HG03097 (cell line): ENCODE measurements around the gene PRKRIP1.

Experiments
- ATAC-seq: cut with Tn5 transposase; IDR thresholded peaks from one replicate; pipeline ENCODE4 v1.9.1; 2021; ENCODE audit not compliant: unreplicated experiment, low FRiP score

PRKRIP1 gene

GRCh38 chr7:102429141-102429899 lies 33.2 kb downstream of the PRKRIP1 start:
- no peak for ATAC-seq

GRCh38 chr7:102431617-102432298 lies 35.6 kb downstream of the PRKRIP1 start:
- no peak for ATAC-seq

- peak; percentile 20 for ATAC-seq
These were observed 36.5 kb downstream of the PRKRIP1 start for GRCh38 chr7:102432442-102433218.

GRCh38 chr7:102433219-102434038 lies 37.3 kb downstream of the PRKRIP1 start, which contains the start of gene ORAI2:
Gene ORAI2, plus strand, starts transcription at chr7:102433575. Its CDS starts 5,382 bp downstream, at chr7:102438957.
- peak; percentile 51 for ATAC-seq

- ATAC-seq, result no peak
These were observed 37.9 kb downstream of the PRKRIP1 start for GRCh38 chr7:102434039-102434486.

GRCh38 chr7:102436118-102436517 lies 40.0 kb downstream of the PRKRIP1 start:
- ATAC-seq, result no peak

- ATAC-seq, result no peak
These were observed 44.0 kb downstream of the PRKRIP1 start for GRCh38 chr7:102439963-102440795.

GRCh38 chr7:102444961-102445673 lies 49.0 kb downstream of the PRKRIP1 start:
- ATAC-seq, result no peak

GRCh38 chr7:102445674-102446071 lies 49.5 kb downstream of the PRKRIP1 start:
- ATAC-seq, result no peak

GRCh38 chr7:102446387-102447156 lies 50.4 kb downstream of the PRKRIP1 start:
- ATAC-seq, result no peak

- ATAC-seq, result no peak
These were observed 51.1 kb downstream of the PRKRIP1 start for GRCh38 chr7:102447311-102447710.

- no peak for ATAC-seq
These were observed 53.0 kb downstream of the PRKRIP1 start for GRCh38 chr7:102449136-102449535.

GRCh38 chr7:102450242-102450641 lies 54.1 kb downstream of the PRKRIP1 start:
- ATAC-seq, result no peak

- ATAC-seq, result no peak
These were observed 55.4 kb downstream of the PRKRIP1 start for GRCh38 chr7:102451371-102452054.

GRCh38 chr7:102452451-102452850 lies 56.3 kb downstream of the PRKRIP1 start:
- ATAC-seq, result no peak

GRCh38 chr7:102453319-102453718 lies 57.2 kb downstream of the PRKRIP1 start:
- ATAC-seq, result no peak

- no peak for ATAC-seq
These were observed 58.3 kb downstream of the PRKRIP1 start for GRCh38 chr7:102454468-102454867.
